NCI-H1930 (cell line): ENCODE results near the gene AP3S2.
"Not testable (repeated sequence)": the region's sequence is repeated elsewhere in the genome, so short reads cannot be mapped to it uniquely, and the experiment has no call there.

Experiments
- DNase-seq, 2 experiments: peaks; one replicate each; lab custom pipeline; 2025; lab: John Stamatoyannopoulos, UW

The AP3S2 gene

DNA sequence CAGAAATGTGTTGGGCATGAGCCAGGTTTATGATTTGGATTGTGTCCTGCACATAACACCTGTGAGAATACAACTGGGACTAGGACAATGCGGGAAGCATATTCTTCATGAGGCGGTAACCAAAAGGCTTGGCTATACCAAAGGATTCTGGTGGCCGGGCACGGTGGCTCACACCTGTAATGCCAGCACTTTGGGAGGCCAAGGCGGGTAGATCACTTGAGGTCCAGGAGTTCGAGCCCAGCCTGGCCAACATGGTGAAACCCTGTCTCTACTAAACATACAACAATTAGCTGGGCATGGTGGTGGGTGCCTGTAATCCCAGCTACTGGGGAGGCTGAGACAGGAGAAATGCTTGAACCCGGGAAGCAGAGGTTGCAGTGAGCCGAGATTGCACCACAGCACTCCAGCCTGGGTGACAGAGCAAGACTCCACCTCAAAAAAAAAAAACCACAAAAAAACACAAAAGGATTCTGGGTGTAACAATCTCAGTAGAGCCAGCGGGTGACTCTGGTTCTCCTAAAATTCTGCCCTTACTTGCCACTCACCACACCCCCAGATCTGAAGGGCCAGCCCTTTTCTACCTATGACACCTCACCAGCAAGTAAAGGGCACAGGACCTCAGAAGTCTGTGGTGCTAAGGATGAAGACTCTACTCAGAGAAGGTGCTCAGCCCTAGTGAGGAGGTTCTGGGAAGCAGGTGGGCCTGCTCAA is 59.2 kb downstream of the AP3S2 start:
- DNase-seq: not testable (repeated sequence)

DNA sequence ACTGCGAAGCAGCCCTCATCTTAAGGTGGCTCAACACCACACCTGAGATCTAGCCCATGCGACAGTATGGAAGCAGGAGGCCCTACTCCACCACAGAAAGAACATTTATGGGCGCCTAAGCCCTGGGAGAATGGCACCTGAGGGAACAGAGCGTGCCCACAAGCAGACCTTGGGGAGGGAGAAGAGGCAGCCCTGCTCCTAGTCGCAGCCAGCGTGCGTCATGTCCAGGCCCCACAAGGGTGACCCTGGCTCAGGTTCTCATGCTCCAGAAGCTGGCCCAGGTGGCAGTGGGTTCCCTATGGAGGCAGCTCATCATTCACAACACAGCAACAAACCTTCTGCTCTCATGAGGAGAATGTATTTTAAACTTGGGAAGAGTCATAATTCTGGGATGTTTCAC is 59.8 kb downstream of the AP3S2 start:
- DNase-seq: no peak

DNA sequence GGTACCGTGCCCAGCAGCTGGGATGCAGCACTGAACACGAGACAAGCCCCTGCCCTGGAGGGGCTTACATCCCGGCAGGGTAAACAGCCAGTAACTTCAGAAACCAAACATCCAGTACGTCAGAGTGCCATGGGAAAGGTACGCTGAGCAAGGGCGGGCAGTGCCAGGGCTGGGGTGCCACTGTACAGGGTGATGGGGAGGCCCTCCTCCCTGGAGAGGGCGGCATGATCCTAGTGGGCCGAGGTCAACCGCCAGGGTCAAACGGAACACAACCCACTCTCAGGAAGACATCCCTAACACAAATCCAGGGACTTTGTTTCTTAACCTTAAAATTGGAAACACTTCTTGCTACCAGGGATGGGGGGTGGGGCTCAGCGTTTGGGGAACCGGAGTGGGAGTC is 63.2 kb downstream of the AP3S2 start:
- DNase-seq: no peak

DNA sequence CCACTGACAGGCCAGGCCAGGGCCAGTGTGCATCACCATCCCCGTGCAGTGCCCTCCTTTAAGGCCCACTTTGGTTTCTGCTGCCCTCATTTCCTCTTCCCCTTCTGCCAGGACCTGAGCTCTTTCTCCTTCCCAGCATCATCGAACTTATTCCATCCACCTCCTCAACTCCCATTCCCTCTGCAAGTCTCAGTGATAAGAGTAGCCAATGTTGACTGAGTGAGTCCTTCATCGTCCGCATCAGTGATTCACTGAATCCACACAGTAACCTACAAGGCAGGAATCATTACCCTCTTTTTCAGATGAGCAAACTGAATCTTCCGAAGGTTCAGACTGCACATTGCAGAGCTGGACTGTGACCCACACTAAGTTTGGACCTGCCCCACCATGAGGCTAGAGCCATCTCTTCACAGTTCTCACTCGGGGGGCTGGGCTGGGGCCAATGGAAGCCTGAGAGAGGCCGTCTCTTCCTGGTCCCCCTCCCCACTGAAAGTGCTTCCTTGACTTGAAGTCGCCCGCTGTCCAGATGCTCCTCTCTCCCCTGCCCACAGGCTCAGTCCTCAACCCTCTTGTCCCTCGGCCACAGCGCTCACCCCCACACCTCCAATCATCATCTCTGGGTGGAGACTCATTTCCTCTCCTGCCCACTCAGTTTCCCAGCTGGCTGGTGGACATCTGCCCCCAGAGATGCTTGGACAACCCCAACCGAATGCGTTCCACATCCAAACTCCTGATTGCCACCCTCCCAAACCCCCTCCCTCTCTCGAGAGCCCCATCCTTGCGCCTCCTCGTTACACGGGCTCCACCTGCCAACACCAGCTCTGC is 64.0 kb downstream of the AP3S2 start:
- no peak for DNase-seq

DNA sequence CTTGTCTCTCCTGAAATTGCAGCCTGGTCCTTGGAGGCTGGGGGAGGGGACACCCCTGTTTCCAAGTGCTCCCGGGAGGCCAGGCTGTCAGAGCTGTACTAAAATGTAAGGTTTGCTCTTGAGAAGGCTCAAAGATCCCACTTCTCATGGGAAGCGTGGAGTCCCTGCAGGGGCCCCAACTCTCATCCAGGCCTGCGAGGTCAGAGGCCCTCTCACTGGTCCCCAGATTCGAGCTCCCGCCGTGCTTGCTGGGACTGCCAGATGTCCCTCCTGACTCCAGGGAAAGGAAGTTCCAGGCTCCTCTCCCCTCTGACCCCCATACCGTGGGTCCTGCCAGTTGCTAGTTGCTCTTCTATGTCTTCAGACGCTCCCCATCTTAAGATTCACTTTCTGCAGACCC is 64.6 kb downstream of the AP3S2 start:
- no peak for DNase-seq

DNA sequence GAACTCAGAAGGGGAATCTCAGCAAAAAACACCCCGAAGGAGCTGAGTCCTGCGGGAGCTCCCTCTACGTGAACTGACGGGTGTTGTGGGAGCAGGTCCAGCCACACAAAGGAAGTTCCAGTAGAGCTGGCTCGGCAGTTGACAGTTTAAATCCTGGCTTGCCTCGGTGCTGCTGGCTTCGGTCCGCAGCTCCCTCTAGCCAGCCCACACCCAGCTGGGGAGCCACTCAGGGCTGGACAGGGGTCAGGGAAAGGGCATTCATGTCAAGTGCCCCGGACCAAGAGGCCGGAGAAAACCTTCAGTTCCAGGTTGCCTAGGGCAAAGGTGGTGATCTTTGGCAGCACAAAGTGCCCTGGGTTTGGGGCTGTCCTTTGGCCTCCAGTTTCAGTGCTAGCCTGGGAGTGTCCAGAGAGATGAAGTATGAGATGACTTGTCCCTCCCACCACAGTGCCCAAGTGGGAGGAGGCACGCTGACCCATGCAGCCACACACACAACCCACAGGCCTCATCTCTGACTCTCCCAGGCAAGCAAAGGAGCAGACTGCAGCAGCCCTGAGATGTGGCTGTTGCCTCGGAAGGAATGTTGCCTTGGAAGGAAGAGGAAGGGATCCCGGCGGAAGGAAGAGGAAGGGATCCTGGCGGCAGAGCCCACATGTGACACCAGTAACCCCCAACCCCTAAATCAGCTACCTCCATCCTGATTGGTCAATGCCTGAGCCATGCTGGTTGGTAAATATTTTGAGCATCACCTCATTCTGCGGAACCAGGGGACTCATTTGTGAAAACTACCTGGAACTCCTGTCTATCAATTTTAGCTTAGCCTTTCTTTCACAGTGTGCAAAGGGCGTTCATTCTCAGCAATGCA is 65.3 kb downstream of the AP3S2 start:
- DNase-seq: no peak

DNA sequence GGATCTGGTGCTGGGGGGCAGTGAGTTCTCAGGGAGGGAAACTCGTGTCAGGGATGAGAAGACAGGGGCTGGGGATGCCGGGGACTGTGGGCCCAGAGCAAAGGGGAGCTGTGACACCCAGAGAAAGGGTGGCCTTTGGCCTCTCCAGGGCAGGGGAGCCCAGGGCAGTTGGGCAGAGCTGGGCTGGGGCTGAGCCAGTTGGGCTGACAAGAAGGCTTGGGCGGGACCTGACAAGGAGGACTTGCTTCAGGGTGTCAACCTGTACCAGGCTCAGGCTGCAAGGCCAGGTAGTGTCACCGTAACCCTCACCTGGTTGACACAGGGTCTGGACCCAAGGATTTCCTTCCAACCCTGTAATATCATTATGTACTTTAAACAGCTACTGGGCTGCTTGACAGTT is 66.0 kb downstream of the AP3S2 start:
- no peak for DNase-seq

DNA sequence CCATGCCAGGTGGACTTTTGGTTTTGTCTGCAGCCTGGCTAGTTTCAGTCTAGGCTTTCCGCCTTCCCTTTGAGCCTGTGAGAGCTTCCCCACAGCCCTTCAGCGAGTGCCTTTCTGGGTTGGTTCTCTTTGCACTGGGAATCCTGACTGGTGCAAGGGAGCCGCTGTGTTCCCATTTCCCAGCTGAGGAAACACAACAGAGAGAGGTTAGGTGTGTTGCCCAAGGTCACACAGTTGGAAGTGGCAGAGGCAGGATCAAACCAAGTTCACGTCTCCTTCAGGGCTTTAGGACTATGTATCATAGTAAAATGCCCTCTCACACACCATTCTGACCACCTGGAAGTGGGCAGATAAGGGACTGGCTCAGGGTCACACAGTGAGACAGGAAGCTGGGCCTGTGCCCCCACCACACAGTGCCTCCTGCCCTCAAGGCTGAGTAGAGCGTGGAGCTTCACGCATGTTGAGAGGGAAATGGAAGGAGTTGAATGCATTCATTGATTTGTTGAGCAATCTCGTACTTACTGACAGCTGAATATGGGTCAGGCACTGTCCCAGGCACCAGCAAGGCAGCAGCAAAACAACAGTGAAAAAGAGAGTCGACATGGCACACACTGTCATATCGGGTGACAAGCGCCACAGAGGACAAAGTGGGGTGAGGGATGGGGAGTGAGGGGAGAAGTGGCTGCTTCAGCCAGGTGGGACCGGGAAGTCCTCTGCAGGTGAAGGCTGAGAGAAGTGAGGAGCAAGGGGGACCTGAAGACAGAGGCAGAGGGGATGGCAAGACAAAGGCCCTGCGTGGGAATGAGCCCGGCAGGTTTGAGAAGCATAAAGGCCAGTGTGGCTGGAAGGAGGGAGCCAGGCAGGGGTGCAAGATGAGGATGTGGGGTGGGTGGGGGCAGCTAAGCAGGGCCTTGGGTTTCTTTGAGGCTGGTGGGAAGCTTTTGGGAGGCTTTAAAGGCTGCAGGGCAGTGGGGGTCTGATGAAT is 66.8 kb downstream of the AP3S2 start:
- DNase-seq: no peak

DNA sequence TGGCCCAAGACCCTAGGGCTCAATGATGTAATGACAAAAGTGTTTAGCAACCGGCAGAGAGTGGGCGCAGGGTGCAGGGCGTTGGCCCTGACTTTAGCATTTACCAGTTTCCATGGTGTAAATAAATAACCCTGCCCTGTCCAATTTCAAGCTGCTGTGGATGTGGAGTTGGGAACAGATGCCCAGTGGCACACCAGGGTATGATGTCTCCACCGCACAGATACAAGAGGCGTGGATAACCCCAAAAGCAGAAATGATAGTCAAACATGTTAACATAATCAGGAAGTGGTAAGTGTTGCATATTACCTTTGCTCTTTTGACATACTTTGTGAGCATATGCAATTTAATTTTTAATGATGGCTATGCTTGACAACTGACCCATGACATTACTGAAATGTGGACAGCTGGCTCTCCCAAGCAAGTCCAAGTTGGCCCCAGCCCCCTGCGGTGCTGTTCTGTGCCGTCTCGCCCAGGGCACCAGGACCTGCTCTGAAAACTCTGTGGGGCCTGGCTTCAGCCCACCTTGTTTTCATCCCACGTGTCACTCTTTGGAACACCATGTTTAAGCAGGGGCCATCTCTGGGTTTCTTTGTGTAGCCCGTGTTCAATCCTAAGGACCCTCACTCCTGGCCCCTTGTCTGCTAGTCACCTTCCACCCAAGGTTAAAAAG is 68.4 kb downstream of the AP3S2 start:
- no peak for DNase-seq

DNA sequence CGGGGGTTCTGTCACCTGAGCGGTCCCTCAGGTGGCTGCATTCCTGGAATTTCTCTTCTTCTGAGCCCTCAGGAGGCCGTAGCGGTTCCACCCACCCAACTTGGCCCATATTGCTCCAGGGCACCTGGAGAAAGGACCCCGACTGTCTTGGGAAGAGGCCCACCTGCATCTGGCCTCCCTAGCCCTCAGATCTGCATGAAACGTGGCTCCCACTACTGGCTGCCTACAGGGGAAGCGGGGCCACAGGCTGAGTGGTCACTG is 69.3 kb downstream of the AP3S2 start:
- no peak for DNase-seq

DNA sequence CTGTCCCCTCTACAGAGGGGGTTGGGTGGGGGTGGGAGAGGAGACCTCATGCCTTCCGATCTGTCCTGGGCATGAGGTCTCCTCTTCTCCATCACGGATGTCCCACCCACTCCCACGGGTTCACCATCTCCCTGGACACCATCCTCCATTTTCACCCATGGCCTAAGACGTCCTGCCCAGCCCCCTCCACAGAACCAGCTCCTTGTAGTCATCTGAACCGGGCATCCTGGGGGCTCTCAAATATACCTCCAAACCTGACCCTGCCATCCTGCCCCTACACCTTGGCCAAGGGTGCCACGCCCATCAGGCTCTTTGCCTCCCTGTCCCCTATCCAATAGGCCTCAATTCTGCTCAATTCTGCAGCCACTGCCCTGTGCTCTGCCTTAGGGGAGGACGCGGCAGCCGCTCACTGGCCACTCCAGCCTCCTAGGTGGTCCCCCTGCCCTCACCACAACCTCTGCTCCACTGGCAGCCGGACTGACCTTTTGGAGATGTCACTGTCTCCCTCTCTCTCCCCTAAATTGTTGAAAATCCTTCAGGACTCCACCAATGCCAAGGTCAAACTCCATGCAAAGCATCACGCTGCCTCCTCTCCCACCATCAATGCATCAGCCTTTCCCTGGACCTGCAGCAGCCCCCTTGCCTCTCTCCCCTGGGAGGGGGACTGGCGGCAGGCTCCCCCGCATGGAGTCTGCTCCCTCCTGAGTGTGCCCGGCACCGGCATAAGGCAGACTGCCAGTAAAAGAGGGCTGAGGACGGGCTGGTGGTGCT is 69.8 kb downstream of the AP3S2 start:
- DNase-seq: no peak

DNA sequence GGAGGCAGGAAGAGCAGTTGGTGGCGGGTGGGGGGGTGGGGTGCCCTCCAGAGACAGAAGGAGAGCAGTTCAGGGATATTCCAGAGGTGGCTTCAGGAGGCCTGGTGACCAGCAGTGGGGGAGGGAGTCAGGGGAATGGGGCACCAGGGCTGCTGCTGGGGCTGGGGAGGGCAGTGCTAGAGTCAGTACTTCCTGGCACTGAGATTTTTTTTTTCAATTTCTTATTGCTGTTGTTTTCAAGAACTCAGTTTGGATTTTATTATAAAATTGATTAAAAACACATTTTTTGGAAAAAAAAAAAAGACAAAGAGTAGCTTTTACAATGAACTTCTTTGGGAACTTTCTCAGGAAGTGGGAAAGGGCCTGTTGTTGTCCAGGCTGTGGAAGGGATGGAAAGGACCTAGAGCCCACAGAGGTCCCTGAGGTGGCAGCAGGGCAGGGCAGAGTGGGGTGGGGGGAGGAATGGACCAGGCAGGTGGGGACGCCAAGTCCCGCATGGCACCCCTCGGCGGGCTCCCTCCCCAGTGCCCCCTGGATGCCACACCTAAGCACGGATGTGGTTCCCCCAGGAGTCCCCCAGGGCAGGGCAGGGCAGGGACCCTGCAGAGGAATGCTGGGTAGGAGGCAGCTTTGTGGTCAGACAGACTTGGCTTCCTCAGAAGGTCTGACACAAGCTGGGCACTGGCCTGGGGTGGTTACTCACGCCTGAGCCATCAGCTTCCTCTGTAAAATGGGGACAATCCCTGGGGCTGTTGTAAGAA is 70.7 kb downstream of the AP3S2 start:
- no peak for DNase-seq

DNA sequence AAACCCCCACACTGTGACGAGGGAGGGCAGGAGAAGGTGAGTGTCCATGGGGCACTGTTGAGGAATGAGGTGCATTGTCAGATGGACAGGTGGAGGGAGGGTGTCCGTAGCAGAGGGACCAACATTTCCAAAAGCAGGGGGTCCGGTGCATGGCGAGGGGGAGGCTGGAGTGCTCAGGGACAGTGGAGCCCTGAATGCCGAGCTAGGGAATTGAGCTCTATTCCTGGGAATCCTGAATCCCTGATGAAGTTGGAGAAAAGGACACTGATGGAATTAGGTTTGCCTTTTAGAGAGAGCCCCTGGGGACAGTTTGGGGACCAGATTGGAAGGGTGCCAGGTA is 71.2 kb downstream of the AP3S2 start:
- no peak for DNase-seq

DNA sequence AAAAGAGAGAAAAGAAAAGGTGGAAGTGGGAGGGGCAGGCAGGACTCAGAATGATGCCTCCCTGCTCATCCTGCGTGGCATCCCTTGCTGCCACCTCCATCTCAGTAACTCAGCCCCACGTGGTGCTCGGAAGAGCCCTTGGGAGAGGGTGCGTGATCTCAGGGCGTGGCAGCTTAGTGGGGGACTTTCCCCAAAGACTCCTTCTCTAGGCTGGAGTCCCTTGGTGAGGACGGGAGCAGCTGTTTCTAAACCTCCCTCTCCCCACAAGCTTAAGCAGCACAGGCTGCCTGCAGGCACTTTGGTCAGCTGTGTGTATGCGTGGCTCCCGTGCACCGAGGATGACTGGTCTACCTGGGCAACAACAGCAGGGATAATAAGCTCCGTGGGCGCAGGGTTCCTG is 71.8 kb downstream of the AP3S2 start:
- no peak for DNase-seq

DNA sequence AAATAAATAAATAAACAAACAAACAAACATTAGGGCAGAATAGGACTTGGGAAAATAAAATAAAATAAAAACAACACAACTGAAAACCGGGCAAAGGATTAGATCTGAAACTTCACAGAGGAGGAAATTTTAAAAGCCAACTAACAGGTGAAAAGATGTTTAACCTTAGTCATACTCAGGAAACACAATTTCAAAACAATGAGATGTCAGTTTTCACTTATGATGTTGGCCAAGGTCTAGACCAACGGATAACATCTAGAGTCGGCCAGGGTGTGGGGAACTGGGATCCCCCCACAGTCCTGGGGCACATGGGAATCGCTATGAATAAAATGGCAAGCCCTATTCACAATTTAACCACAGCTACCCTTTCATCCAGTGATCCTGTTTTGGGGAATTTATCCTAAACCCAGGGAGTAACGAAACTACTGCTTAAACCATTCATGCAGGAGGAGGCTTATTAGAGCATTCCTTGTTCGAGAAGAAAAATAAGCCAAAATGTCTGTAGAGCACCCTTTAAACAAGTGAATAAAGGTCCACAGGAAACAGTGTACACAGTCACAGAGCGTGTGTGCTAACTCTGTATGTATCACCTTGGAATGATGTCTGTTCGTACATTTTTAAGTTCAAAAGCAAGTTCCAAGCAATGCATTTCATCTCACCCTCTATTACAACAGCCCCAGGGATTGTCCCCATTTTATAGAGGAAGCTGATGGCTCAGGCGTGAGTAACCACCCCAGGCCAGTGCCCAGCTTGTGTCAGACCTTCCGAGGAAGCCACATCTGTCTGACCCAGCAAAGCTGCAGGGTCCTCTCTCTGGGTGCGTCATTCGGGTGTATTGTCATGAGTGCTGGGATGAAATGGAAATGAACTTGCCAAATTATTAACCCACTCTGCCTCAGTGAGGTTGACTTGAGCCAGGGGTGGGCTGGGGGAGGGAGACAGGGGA is 72.9 kb downstream of the AP3S2 start:
- DNase-seq: no peak

DNA sequence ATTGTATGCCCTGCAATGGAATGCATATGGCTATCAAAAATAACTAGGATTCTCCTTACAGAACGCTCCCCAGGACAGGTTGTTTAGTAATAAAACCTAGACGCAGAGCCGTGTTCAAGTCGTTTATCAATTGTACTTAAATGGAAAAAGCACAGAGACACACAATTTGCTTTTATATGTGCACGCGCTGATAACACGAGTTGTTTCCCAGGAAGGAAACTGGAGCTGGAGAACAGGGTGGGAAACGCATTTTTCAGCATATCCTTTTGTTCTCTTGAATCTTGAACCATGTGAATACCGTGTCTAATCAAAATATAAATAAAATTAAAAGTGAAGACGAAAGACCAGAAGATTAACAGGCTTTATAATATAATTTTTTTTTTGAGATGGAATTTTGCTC is 75.5 kb downstream of the AP3S2 start:
- DNase-seq: no peak

DNA sequence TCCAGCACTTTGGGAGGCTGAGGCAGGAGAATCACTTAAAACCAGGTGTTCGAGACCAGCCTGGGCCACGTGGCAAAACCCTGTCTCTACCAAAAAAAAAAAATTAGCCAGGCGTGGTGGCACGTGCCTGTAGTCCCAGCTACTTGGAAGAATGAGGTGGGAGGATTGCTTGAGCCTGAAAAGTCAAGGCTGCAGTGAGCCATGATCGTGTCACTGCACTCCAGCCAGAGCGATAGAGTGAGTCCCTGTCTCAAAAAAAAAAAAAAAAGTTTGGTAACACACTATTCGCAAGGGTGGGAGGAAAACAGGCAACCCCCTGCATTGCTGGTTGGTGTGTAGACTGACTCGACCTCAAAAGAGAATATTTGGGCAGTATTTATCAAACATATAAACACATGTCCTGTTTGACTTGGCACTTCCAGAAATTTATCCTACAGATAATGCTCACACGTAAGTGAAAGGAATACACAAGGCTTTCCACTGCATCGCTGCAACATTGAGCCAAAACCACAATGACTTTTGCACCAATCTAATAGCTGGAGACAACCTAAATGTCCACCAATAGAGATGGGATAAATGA is 76.0 kb downstream of the AP3S2 start:
- DNase-seq: no peak

DNA sequence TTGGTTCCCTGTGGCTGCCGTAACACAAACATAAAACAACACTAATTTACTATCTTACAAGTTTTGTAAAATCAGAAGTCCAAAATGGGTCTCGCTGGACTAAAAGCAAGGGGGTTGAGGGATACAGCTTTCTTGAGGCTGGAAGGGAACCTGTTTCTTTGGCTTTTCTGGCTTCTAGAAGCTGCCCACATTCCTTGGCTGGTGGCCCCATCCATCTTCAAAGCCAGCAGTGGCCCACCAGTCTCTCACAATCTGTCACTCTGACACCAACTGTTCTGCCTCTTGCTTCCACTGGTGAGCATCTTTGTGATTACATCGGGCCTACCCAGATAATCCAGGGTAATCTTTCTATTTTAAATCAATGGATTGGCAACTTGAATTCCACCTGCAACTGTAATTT is 78.0 kb downstream of the AP3S2 start:
- no peak for DNase-seq
